Heart left ventricle (tissue), 13 donors: ENCODE data around the gene NFX1.

Experiments used
- POLR2A ChIP-seq, 2 donors: fragments of 450-650 bp; IDR thresholded peaks; one replicate each; pipeline ENCODE4 v1.6.1; 2017; ENCODE audit warnings: antibody characterized with exemption in 2 of 2, mild to moderate bottlenecking in 2 of 2, moderate library complexity in 2 of 2
- TF ChIP-seq, protein P1 (sequence below), 12 donors: fragments of 200-600 bp; sonication (generic) in 4 of 12; IDR thresholded peaks; one replicate each; pipeline versions ENCODE4 v1.5.0 to v1.8.0; 2018 to 2022; ENCODE audit warnings: antibody characterized with exemption in 12 of 12, mild to moderate bottlenecking in 5 of 12
- donor health status: ischemic (EF 13 %, LVEDD 7.1; RV severe dilation, severe dysfunction).
- donor health status: DM: no; HTN: yes; CAD: no.
- donor health status: DM: no; HTN: no; CAD: no.
- donor health status: ischemic (EF 25% LVEDD 6.9; RV normal size, moderate dysfunction).
- donor health status: ischemic (EF 25% LVEDD 5.7; RV mildly dilated, moderate dysfunction).
- donor health status: ischemic (EF 35%, LVEDD 5.7; RV mildly dilated, moderate dysfunction).
- donor health status: nonischemic (EF 11% LVEDD 7.7; RV severe dilation, severe dysfunction).
- donor health status: DM: yes; HTN: yes; CAD: no.
- donor health status: PGD.
- donor health status: ischemic (EF 29% LVEDD 5.4; RV normal size, mild dysfunction).
- donor health status: nonischemic (EF 23%, LVEDD 6.1; RV moderate dilation, normal function).

DNA sequence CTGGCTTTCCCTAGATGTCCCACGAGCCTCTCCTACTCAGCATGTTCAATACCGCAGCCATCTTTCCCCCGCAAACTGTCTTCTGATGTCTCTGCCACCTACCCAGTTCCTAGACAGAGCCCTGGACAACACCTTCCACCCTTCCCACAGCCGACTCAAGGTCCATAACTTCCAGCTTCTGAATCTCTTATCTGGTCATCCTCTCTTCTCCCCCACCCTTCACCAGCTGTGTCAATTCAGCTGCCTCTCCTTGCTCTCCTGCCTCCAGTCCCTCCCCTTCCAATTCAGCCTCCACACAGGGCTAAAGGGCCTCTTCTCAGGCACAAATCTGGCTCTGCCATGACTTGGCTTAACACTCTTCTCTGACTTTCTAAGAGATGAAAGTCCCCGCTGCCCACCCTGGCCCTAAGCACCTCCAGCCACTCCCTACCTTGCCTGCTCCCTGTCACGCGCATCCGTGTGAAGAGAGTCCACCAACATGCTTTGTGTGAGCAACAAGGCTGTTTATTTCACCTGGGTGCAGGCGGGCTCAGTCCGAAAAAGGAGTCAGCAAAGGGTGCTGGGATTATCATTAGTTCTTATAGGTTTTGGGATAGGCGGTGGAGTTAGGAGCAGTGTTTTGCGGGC, 86.9 kb downstream of the NFX1 start:
- TF ChIP-seq, protein P1, sequence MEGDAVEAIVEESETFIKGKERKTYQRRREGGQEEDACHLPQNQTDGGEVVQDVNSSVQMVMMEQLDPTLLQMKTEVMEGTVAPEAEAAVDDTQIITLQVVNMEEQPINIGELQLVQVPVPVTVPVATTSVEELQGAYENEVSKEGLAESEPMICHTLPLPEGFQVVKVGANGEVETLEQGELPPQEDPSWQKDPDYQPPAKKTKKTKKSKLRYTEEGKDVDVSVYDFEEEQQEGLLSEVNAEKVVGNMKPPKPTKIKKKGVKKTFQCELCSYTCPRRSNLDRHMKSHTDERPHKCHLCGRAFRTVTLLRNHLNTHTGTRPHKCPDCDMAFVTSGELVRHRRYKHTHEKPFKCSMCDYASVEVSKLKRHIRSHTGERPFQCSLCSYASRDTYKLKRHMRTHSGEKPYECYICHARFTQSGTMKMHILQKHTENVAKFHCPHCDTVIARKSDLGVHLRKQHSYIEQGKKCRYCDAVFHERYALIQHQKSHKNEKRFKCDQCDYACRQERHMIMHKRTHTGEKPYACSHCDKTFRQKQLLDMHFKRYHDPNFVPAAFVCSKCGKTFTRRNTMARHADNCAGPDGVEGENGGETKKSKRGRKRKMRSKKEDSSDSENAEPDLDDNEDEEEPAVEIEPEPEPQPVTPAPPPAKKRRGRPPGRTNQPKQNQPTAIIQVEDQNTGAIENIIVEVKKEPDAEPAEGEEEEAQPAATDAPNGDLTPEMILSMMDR (IDR thresholded peaks at IDR 0.05): no peak
- TF ChIP-seq POLR2A (IDR thresholded peaks at IDR 0.05): no peak
